AG09319 (cell line): ENCODE measurements around the gene KRT72.

Source experiments
- DNase-seq: peaks from one replicate; pipeline ENCODE4 v3.0.0-alpha.2; 2010; ENCODE audit warnings: low read depth; ENCODE audit errors: extremely low read depth
- CTCF ChIP-seq: IDR thresholded peaks from 2 replicates; pipeline ENCODE4 v1.5.1; 2011; ENCODE audit warnings: low read depth, mild to moderate bottlenecking, inconsistent platforms, low read length, moderate library complexity

Gene KRT72

DNA sequence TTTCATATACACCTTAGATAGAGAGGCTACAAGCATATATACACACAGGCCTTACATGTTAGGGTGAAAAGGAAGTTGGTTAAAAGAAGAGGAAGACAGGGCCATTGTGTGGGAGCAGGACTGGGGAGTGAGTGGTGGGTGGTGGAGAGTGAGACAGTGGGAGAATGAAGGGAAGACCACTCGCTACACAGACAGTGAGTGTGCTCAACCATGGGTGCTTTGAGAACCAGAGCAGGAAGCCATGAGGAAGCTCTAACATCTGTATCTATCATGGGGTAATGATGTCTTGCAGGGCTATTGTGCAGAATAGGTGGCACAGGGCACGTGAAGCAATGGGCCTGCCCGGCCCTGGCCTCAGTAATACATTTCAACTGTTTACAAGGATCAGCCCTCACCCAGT is 16.2 kb downstream of the KRT72 start:
- no peak for TF ChIP-seq CTCF
- no peak for DNase-seq

DNA sequence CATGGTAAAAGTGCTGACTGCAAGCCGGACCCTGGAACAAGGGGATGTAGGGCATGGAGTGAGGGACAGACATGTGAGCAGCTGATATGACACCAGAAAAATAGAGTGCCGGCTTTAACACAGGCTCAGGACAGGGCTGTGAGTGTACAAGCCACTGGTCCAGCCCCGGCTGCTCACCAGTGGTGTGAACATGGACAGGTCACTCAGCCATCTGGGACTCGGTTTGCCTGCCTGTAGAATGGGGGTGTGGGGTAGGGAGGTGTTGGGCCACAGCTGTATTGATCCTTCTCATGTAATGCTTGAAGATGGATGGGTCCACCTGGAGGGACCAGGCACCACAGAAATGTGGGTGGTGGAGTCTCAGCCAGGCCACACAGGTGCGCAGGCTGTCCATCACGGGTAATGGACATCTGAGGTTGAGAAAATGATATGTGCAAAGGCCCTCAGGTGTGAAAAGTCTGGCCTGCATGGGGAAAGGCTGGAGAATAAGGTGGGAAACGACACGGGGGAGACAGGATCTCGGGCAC is 17.0 kb downstream of the KRT72 start:
- no peak for TF ChIP-seq CTCF
- no peak for DNase-seq

DNA sequence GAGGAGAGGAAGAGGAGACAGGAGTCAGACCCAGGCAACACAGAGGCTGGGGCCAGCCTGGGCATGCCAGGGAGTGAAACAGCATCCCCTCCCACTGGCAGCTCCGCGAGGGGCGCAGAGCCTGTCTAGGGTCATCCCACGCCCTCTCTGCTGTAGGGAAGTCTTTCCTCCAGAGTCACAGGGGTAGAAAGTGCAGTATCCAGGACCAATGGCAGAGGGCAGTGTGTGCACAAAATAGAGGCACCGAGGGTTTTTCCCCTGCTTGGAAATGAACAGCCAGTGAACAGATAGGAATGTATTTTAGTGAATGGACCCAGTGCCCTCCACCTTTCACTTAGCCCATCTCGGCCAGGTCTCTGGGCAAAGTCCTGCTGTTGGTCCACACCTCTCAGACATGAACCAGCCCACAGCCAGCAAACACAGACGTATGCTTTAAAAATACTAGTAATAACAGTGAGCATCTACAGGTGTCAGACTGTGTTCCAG is 18.2 kb downstream of the KRT72 start:
- DNase-seq = peak; percentile 10
- TF ChIP-seq CTCF = peak; percentile 80

DNA sequence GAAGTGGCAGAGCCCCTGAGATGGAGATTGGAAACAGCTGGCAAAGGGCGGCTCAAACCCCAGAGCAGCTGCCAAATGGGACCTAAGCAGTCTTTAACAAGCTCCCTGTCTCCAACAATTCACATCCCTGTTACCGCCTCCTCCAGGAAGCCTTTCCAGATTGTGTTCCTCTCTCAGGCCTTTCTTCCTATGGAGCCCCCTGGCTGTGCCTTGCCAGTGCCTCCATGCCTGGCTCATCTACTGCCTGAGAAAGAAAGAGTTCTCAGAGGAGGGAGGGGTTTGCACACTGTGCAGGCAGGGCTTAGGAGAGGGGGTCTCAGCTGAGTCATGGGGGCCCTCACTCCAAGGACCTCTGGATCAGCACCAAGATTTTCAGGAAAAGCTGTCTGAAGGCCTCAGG is 18.8 kb downstream of the KRT72 start:
- TF ChIP-seq CTCF = no peak
- no peak for DNase-seq

GRCh38 chr12:52581481-52581880 is 19.8 kb downstream of the KRT72 start:
- no peak for DNase-seq
- TF ChIP-seq CTCF = no peak

DNA sequence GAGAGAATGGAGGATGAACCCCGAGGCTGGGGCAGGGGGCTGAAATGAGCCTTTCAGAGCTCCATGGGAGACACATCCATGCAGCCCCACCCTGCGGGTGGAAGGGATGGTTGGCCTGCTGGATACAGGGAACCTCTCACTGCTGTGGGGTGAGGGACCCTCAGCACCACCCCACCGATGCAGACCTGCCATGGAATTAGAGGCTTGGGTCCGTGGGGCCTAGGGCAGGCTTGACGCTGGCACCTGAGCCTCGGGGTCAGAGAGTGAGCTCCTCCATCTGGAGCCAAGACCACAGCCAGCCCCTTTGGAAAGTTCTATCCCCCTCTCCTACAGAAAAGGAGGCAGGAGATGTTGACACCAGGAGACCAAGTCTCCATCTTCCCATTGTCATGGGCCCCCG is 20.2 kb downstream of the KRT72 start:
- TF ChIP-seq CTCF = no peak
- no peak for DNase-seq

- DNase-seq = no peak
- no peak for TF ChIP-seq CTCF
Observed at GRCh38 chr12:52580496-52580895, 20.8 kb downstream of the KRT72 start.
